GM23338 (cell line): Measurements from ENCODE around the gene L3MBTL4. TPM values are rescaled to one million over a fixed set of nuclear protein-coding genes. Genes with fewer than 3 reads are reported as not detected.

Experiments used
- ATAC-seq: fragments of 200-7000 bp; cut with Tn5 transposase; 3 replicates; pipeline ENCODE4 v1.9.1; 2020
- DNase-seq: peaks from one replicate; pipeline ENCODE4 v3.0.0-alpha.2; 2015; ENCODE audit warnings: low spot score
- H2AFZ ChIP-seq: fragments of 200-600 bp; sonication (generic); 2 replicates; pipeline ENCODE4 v1.8.0; 2016; ENCODE audit warnings: antibody characterized with exemption, mild to moderate bottlenecking, moderate library complexity
- H3F3A ChIP-seq: fragments of 200-600 bp; sonication (generic); replicated peaks from 2 replicates; pipeline ENCODE4 v1.8.0; 2017; ENCODE audit warnings: antibody characterized with exemption, mixed run types, low read depth
- H3K27ac ChIP-seq: fragments of 200-600 bp; sonication (generic); 2 replicates; pipeline ENCODE4 v1.6.1; 2016; ENCODE audit warnings: low read depth
- H3K27me3 ChIP-seq: fragments of 200-600 bp; sonication (generic); 2 replicates; pipeline ENCODE4 v1.8.0; 2016; ENCODE audit warnings: mild to moderate bottlenecking, mixed run types, moderate library complexity; ENCODE audit not compliant: insufficient read depth
- H3K36me3 ChIP-seq: fragments of 200-600 bp; sonication (generic); 2 replicates; pipeline ENCODE4 v1.8.0; 2016; ENCODE audit warnings: mild to moderate bottlenecking; ENCODE audit not compliant: insufficient read depth
- H3K4me1 ChIP-seq: fragments of 200-600 bp; sonication (generic); 2 replicates; pipeline ENCODE4 v1.8.0; 2016; ENCODE audit warnings: mild to moderate bottlenecking, moderate library complexity; ENCODE audit not compliant: insufficient read depth
- H3K4me2 ChIP-seq: fragments of 200-600 bp; sonication (generic); 2 replicates; pipeline ENCODE4 v1.7.1; 2017; ENCODE audit warnings: mixed run types
- H3K4me3 ChIP-seq: fragments of 200-600 bp; sonication (generic); 2 replicates; pipeline ENCODE4 v1.6.1; 2016; ENCODE audit warnings: mixed run types
- H3K79me2 ChIP-seq: fragments of 200-600 bp; sonication (generic); replicated peaks from 2 replicates; pipeline ENCODE4 v1.8.0; 2017; ENCODE audit warnings: mild to moderate bottlenecking; ENCODE audit not compliant: insufficient read depth
- H3K9me2 ChIP-seq: fragments of 200-600 bp; sonication (generic); 2 replicates; pipeline ENCODE4 v1.8.0; 2017; ENCODE audit not compliant: insufficient read depth
- H4K20me1 ChIP-seq: fragments of 200-600 bp; sonication (generic); replicated peaks from 2 replicates; pipeline ENCODE4 v1.8.0; 2017; ENCODE audit warnings: mild to moderate bottlenecking; ENCODE audit not compliant: insufficient read depth
- H3K27ac Mint-ChIP-seq: 2 replicates; pipeline ENCODE4 v1.8.0; 2020; ENCODE audit warnings: inconsistent platforms, mild to moderate bottlenecking, moderate library complexity, mixed read lengths
- H3K27me3 Mint-ChIP-seq: 3 replicates; pipeline ENCODE4 v1.8.0; 2022; ENCODE audit warnings: low read depth, mild to moderate bottlenecking, moderate library complexity, mixed read lengths, inconsistent platforms; ENCODE audit not compliant: insufficient read depth, poor library complexity
- H3K36me3 Mint-ChIP-seq: 3 replicates; pipeline ENCODE4 v1.8.0; 2021; ENCODE audit warnings: low read depth, mild to moderate bottlenecking, inconsistent platforms, moderate library complexity, mixed read lengths
- H3K4me1 Mint-ChIP-seq: 3 replicates; pipeline ENCODE4 v1.8.0; 2020; ENCODE audit warnings: mild to moderate bottlenecking, inconsistent platforms, mixed read lengths
- H3K4me3 Mint-ChIP-seq: 3 replicates; pipeline ENCODE4 v1.8.0; 2021; ENCODE audit warnings: moderate library complexity, mild to moderate bottlenecking, inconsistent platforms, mixed read lengths
- H3K9me3 Mint-ChIP-seq: 3 replicates; pipeline ENCODE4 v1.8.0; 2020; ENCODE audit warnings: moderate library complexity, mild to moderate bottlenecking, inconsistent platforms, mixed read lengths
- CREB1 ChIP-seq: fragments of 250-450 bp; sonication (Bioruptor Pico); IDR thresholded peaks from 2 replicates; pipeline ENCODE4 v1.5.0; 2020; ENCODE audit warnings: low read depth, mild to moderate bottlenecking, moderate library complexity
- ETS1 ChIP-seq: IDR thresholded peaks from 2 replicates; pipeline ENCODE4 v1.6.1; 2016; ENCODE audit warnings: antibody characterized with exemption
- EZH2 ChIP-seq: fragments of 200-600 bp; sonication (generic); IDR thresholded peaks from one replicate; pipeline ENCODE4 v1.8.0; 2017; ENCODE audit warnings: antibody characterized with exemption, mild to moderate bottlenecking, low read depth; ENCODE audit not compliant: unreplicated experiment
- REST ChIP-seq: IDR thresholded peaks from one replicate; pipeline ENCODE4 v1.6.1; 2018; ENCODE audit warnings: antibody characterized with exemption; ENCODE audit not compliant: unreplicated experiment
- ZNF114 ChIP-seq: fragments of 250-450 bp; sonication (Bioruptor Pico); IDR thresholded peaks from 2 replicates; pipeline ENCODE4 v1.5.0; 2020; ENCODE audit warnings: mild to moderate bottlenecking, moderate library complexity
- ZNF331 ChIP-seq: fragments of 250-450 bp; sonication (Bioruptor Pico); IDR thresholded peaks from 2 replicates; pipeline ENCODE4 v1.5.0; 2020; ENCODE audit warnings: low read depth, mild to moderate bottlenecking, moderate library complexity
- polyA plus RNA-seq: library from polyadenylated mRNA; unstranded; fragments of >200 nt; fragmentation: Nextera tagmentation; extraction: Ambion mirVana; gene quantifications from 2 replicates; pipeline ENCODE4 v1.2.1, GENCODE V29; 2016
- total RNA-seq: library from RNA; depleted of rRNA; stranded (reverse); fragments of >200 nt; shearing (Covaris generic); gene quantifications from 2 replicates; pipeline ENCODE4 v1.2.3, GENCODE V29; 2014

L3MBTL4 gene
- total and polyA plus RNA-seq, 2 experiments from 2014 or later, result 0.48 to 2.8 TPM

- no peak for TF ChIP-seq REST
Observed at GRCh38 chr18:6396847-6397246, 17.9 kb downstream of the L3MBTL4 start (continued).

- H3K27ac Mint-ChIP-seq, result no peak overlapping the region
- no peak for ATAC-seq
- no peak for DNase-seq
- Histone ChIP-seq H3F3A (no peaks in the 10 kb centered on the region), H3K9me2 (peaks cover 6% of the 10 kb centered on the region; the same call in 1 of the 2 replicates), H4K20me1 (no peaks in the 10 kb centered on the region), H3K27ac (no peak overlapping the region), H3K79me2 (no peaks in the 10 kb centered on the region), H3K36me3 (0 out of 2 replicates have a peak, but pooled peaks cover 5% of the 10 kb centered on the region), H3K4me3 (no peak overlapping the region), H2AFZ (no peak overlapping the region), H3K27me3 (no peaks in the 10 kb centered on the region), H3K4me1 (no peaks in the 10 kb centered on the region), H3K4me2 (no peak overlapping the region)
- no peaks in the 10 kb centered on the region for H3K27me3 Mint-ChIP-seq
- H3K9me3 Mint-ChIP-seq, result peaks cover 8% of the 10 kb centered on the region
- no peak for TF ChIP-seq EZH2
- peaks cover 6% of the 10 kb centered on the region; the same call in 2 of the 3 replicates for H3K36me3 Mint-ChIP-seq
- no peak overlapping the region for H3K4me3 Mint-ChIP-seq
- no peaks in the 10 kb centered on the region for H3K4me1 Mint-ChIP-seq
Observed at GRCh38 chr18:6396276-6396675, 18.4 kb downstream of the L3MBTL4 start.

- no peak overlapping the region for H3K4me3 ChIP-seq
- H4K20me1 ChIP-seq, result no peaks in the 10 kb centered on the region
- no peak overlapping the region for H2AFZ ChIP-seq
- no peaks in the 10 kb centered on the region for H3K79me2 ChIP-seq
- H3K4me1 ChIP-seq, result no peaks in the 10 kb centered on the region
- peaks cover 6% of the 10 kb centered on the region; the same call in 1 of the 2 replicates for H3K9me2 ChIP-seq
- no peak overlapping the region for H3K4me3 Mint-ChIP-seq
- H3K27me3 ChIP-seq, result no peaks in the 10 kb centered on the region
- no peak overlapping the region for H3K4me2 ChIP-seq
- H3K4me1 Mint-ChIP-seq, result no peaks in the 10 kb centered on the region
- H3K27ac ChIP-seq, result no peak overlapping the region
- no peaks in the 10 kb centered on the region for H3F3A ChIP-seq
- peaks cover 15% of the 10 kb centered on the region for H3K36me3 Mint-ChIP-seq
- no peaks in the 10 kb centered on the region for H3K27me3 Mint-ChIP-seq
- no peak overlapping the region for H3K27ac Mint-ChIP-seq
- no peak for DNase-seq
- no peak for ATAC-seq
- H3K36me3 ChIP-seq, result 0 out of 2 replicates have a peak, but pooled peaks cover 7% of the 10 kb centered on the region
- H3K9me3 Mint-ChIP-seq, result peaks cover 23% of the 10 kb centered on the region
- TF ChIP-seq ETS1 (no peak), ZNF331 (CRISPR knock-in tag) (no peak), CREB1 (CRISPR knock-in tag) (no peak), ZNF114 (CRISPR knock-in tag) (no peak), REST (no peak)
Observed at GRCh38 chr18:6389005-6389404, 25.7 kb downstream of the L3MBTL4 start.
